ENCODE measurements around the gene RARA. TPM values are rescaled to one million over a fixed set of nuclear protein-coding genes. Genes with fewer than 3 reads are reported as not detected.

Gene RARA
- polyA plus RNA-seq, 4 donors = 35.1 to 42.9 (median 39.2) TPM

DNA sequence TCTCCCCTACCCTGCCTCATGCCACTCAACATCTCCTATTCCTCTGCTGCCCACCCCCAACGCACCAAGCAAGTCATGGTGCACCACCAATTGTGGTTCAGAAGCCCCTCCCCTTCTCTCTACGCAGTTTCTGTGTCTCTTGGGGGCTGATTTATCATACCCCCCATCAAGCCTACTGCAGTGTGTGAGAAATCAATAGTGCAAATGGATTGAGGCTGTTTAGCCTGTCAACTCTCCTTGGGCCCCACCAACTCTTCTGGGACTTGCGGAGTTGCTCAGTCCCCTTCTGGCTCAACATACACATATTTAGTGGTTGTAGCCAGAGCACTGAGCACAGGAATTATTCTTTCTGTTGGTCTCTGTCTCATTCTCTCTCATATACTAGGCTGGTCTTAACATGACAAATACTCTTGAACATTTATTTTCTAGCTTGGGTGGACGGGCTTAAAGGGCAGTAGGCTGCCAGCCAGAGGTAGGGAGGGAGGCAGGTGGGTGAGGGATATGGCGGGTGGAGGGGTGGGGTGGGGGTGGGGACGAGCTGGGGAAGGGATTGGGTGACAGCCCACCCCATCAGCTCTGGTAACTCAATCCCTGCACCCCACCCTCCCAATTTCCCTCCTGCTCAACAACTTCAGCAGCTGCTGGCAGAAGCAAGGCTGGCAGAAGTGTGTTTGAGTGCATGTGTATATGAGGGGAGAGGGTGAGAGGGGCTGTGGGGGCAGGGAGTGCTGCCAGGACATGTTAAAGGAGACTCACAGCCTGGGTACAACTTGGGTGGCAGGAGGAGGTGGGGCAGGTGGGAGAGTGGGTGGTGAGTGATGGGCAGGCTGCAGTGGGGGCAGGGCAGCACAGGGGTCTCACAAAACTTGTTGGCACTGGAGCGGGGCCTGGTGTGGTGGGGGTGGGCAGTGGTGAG, 4.9 kb downstream of the RARA start:
- DNase-seq (ENCODE audit: low read depth in 4 of 4, low spot score in 2 of 4) = no peak

- DNase-seq (ENCODE audit: low read depth in 4 of 4, low spot score in 2 of 4) = no peak
These were observed 5.6 kb downstream of the RARA start for GRCh38 chr17:40314584-40314956.

GRCh38 chr17:40315206-40315605, 6.2 kb downstream of the RARA start:
- DNase-seq (ENCODE audit: low read depth in 4 of 4, low spot score in 2 of 4) = no peak

DNA sequence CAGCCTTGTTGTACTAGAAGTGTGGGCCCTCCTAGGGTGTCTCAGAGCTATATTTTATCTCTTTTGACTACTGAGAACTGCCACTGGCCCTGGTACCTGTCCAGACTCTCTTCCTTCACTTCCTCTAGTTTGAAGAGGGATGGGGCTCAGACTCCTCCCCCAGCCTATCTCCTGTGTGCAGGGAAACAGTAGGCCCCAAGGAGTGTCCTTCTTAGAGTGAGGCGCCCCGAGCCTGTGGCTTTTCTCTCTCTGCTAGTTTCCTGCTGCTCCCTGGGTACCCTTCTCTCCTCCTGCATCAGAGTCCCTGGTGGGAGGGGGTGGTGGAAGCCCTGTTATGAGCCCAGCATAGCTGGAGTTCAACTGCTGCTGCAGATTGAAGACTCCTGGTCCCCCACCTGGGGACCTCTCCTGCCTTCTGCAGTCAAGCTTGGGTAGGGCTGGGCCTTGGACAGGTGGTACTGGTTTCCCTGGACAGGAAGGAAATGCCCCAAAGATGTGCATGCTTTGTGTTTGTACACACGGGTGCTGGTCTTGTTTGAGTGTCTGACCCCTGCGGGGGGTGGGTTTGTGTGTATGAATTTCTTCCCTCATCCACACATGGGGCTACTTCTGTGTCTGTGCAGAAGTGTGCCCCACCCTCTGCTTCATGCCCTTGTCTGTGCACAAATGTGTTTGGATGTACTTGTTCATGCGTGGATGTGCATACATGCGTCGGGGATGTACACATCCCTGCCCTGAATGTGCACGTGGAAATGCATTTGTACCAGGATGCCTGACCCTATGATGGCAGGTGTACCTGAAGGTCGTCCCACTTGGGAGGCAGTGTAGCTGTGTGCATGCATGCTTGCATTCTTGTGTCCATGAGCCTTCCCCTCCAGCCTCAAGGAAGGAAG, 6.9 kb downstream of the RARA start:
- no peak for DNase-seq (ENCODE audit: low read depth in 4 of 4, low spot score in 2 of 4)

- no peak for DNase-seq (ENCODE audit: low read depth in 4 of 4, low spot score in 2 of 4)
These were observed 7.8 kb downstream of the RARA start for GRCh38 chr17:40316571-40317344.

- DNase-seq (ENCODE audit: low read depth in 4 of 4, low spot score in 2 of 4) = no peak
These were observed 8.4 kb downstream of the RARA start for GRCh38 chr17:40317345-40317873.

GRCh38 chr17:40317880-40318829, 9.2 kb downstream of the RARA start:
- peak in 3 of 4 donors; percentile 81 to 94 (median 90) for DNase-seq (ENCODE audit: low read depth in 4 of 4, low spot score in 2 of 4)

GRCh38 chr17:40318830-40319391, 9.9 kb downstream of the RARA start:
- DNase-seq (ENCODE audit: low read depth in 4 of 4, low spot score in 2 of 4) = no peak

GRCh38 chr17:40319651-40320540, 10.9 kb downstream of the RARA start:
- no peak for DNase-seq (ENCODE audit: low read depth in 4 of 4, low spot score in 2 of 4)

DNA sequence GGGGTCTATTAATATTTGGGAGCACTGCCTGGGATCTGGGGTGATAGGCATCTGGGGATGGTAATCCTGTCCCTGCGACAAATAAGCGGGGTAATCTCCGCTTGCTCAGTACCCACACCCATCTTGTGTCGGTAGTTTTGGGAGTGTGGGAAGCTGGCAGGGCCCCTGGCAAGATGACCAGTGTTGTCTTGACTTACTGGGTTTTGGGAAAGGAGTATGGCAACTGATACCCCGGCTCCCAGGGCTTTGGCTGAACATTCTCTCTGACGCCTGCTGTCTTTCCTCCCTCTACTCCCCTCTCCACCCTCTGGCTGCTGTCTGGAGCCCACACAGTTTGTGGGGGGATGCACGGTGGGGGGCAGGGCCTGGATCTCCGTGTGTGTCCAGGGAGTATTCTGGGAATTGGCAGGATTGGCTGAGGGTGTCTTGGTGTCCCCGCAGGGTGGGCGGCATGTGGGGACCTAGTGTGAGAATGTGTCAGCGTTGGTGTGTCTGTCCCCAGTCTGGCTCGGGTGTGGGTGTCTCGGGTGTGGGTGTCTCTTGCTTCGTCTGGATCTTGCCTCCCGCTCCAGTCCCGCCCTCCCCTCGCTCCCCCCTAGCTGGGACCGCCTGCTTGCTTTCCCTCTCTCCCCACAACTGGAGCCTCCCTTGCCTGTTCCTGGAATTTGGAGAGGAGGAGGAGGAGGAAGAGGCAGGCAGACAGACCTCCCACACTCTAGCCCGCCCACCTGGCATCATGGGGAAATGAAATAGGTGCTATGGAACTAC, 12.0 kb downstream of the RARA start:
- DNase-seq (ENCODE audit: low read depth in 4 of 4, low spot score in 2 of 4) = no peak

DNA sequence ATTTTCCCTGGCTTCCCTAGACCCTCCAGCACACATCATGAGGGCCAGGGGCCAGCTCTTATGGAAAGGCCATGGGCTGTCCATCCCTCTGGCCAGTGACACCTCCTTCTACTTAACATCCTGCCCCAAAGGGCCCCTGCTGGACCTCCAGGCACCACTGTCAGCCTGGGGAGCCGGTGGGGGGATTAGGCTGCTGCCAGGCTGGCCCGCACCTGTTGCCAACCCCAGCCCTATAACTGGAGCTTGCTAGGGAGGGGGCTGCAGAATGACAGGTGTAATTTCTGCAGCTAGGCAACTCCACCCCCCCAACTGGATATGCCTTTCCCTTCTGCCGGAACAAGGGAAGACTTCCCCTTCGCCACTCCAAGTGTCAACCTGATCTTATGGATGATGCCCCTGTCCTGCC, 12.5 kb downstream of the RARA start:
- no peak for DNase-seq (ENCODE audit: low read depth in 4 of 4, low spot score in 2 of 4)

DNA sequence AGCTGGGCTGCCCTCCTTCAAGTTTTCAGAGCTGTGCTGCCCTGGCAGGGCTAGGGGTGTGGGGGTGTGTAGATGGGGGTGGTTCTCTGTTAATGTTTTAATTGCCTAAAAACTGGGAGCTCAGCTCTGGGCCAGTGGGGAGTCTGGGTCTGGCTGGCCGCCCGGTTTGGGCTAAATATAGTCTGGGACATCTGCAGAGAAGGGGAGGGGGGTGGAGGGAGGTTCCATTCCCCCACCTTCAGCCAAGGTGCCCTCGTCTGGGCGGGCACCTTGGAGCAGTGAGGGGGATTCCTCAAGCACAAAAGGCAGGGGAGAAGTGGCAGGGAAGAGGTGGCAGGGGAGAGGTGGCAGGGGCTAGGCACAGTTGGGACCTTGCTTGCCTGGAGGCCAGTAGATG, 13.0 kb downstream of the RARA start:
- no peak for DNase-seq (ENCODE audit: low read depth in 4 of 4, low spot score in 2 of 4)

GRCh38 chr17:40322358-40323315, 13.7 kb downstream of the RARA start:
- DNase-seq (ENCODE audit: low read depth in 4 of 4, low spot score in 2 of 4) = no peak

GRCh38 chr17:40323391-40324381, 14.7 kb downstream of the RARA start:
- DNase-seq (ENCODE audit: low read depth in 4 of 4, low spot score in 2 of 4) = no peak
